Measurements from ENCODE around the gene STMN1.

STMN1 gene

DNA sequence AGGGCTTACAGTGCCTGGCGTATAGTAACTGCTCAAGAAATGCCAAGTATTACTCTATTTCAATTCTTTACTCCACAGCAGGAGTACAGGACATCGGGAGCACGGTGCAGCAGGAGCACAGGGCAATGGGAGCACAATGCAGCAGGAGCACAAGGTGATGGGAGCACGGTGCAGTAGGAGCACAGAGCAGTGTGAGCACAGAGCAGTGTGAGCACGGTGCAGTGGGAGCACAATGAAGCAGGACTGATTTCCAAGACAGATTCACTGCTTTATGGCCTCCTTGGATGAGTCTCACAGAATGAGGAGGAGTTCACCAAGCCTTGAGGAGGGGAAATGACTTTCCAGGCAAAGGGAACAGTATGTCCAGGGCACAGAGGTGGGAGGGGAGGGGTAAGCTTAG is 25.7 kb downstream of the STMN1 start:
- TF ChIP-seq Cebpa-rat (IDR thresholded peaks at IDR 0.05), result no peak
- no peaks in the 10 kb centered on the region for H3K9me3 ChIP-seq
- no peak overlapping the region for H3K27ac ChIP-seq
- H3K27me3 ChIP-seq, result peaks cover 11% of the 10 kb centered on the region; the same call in 1 of the 2 replicates
- H3K4me2 ChIP-seq, result no peak overlapping the region
- no peak overlapping the region for H3K9ac ChIP-seq
- no peaks in the 10 kb centered on the region for H4K20me1 ChIP-seq
- H3K36me3 ChIP-seq, result peaks cover 5% of the 10 kb centered on the region; the same call in 1 of the 2 replicates
- no peaks in the 10 kb centered on the region for H3K4me1 ChIP-seq
- H3K4me3 ChIP-seq, result no peak overlapping the region

DNA sequence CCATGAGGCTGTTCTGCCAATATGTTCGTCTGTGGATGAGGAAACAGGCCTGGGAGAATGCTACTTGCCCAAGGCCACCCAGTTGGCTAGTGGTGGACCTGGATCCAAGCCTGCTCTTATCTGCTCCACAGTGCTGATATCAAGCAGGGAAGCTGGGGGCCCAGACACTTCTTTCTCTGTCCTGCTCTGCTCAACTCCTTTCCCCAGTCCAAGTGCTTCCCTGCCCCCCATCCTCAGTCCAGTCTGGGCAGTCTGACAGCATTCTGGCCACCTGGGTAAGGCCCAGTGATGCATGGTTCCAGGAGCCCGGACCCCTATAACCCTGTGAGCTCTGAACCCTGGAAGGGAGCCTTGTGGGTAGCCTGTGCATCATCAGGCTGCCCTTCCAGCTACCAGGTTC is 26.5 kb downstream of the STMN1 start:
- Histone ChIP-seq H3K4me1 (peaks cover 4% of the 10 kb centered on the region), H4K20me1 (no peaks in the 10 kb centered on the region), H3K36me3 (no peaks in the 10 kb centered on the region), H3K9ac (no peak overlapping the region), H3K9me3 (no peaks in the 10 kb centered on the region), H3K4me2 (no peak overlapping the region), H3K27ac (no peak overlapping the region), H3K27me3 (peaks cover 19% of the 10 kb centered on the region; the same call in 1 of the 2 replicates), H3K4me3 (no peak overlapping the region)
- no peak for TF ChIP-seq Cebpa-rat (IDR thresholded peaks at IDR 0.05)

- Histone ChIP-seq H3K9ac (no peak overlapping the region), H4K20me1 (no peaks in the 10 kb centered on the region), H3K4me3 (no peak overlapping the region), H3K4me2 (no peak overlapping the region), H3K4me1 (peaks cover 14% of the 10 kb centered on the region), H3K36me3 (no peaks in the 10 kb centered on the region), H3K9me3 (no peaks in the 10 kb centered on the region), H3K27ac (no peak overlapping the region), H3K27me3 (peaks cover 21% of the 10 kb centered on the region; the same call in 1 of the 2 replicates)
- TF ChIP-seq Cebpa-rat (IDR thresholded peaks at IDR 0.05), result no peak
These were observed 27.5 kb downstream of the STMN1 start for GRCh38 chr1:25878690-25879089.

DNA sequence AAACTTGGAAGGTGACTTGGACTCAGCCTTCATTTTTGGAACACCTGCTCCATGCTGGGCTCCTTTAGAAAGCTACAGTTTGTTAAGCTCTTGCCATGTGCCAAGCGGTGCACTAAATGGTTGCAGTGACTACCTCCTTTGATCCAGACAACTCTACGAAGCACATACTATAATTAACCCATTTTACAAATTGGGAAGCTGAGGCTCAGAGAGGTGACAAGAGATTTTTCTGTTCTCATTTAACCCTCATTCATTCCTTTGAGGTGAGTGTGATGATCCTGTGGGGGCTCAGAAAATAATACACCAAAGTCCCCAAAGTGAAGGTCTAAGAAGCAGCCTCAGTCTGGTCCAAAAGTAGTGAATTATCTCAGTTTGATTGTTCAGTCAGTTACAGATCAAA is 29.1 kb downstream of the STMN1 start:
- Histone ChIP-seq H4K20me1 (no peaks in the 10 kb centered on the region), H3K4me1 (peaks cover 29% of the 10 kb centered on the region), H3K27ac (no peak overlapping the region), H3K9me3 (no peaks in the 10 kb centered on the region), H3K27me3 (peaks cover 21% of the 10 kb centered on the region; the same call in 1 of the 2 replicates), H3K4me3 (no peak overlapping the region), H3K4me2 (no peak overlapping the region), H3K9ac (no peak overlapping the region), H3K36me3 (no peaks in the 10 kb centered on the region)
- no peak for TF ChIP-seq Cebpa-rat (IDR thresholded peaks at IDR 0.05)

GRCh38 chr1:25876693-25877077 is 29.5 kb downstream of the STMN1 start:
- Histone ChIP-seq H3K4me3 (no peak overlapping the region), H3K27me3 (peaks cover 21% of the 10 kb centered on the region; the same call in 1 of the 2 replicates), H3K9ac (no peak overlapping the region), H3K36me3 (no peaks in the 10 kb centered on the region), H4K20me1 (no peaks in the 10 kb centered on the region), H3K4me2 (no peak overlapping the region), H3K9me3 (no peaks in the 10 kb centered on the region), H3K27ac (no peak overlapping the region), H3K4me1 (peaks cover 34% of the 10 kb centered on the region)
- TF ChIP-seq Cebpa-rat (IDR thresholded peaks at IDR 0.05), result no peak

- Histone ChIP-seq H3K9me3 (no peaks in the 10 kb centered on the region), H3K27me3 (peaks cover 21% of the 10 kb centered on the region; the same call in 1 of the 2 replicates), H3K9ac (peak overlapping the region; percentile 77), H3K27ac (peak overlapping the region; percentile 73), H4K20me1 (no peaks in the 10 kb centered on the region), H3K4me3 (peak overlapping the region; percentile 72), H3K36me3 (no peaks in the 10 kb centered on the region), H3K4me2 (peak overlapping the region; percentile 96), H3K4me1 (peaks cover 40% of the 10 kb centered on the region)
- TF ChIP-seq Cebpa-rat (IDR thresholded peaks at IDR 0.05), result no peak
These were observed 30.1 kb downstream of the STMN1 start for GRCh38 chr1:25875856-25876692.

DNA sequence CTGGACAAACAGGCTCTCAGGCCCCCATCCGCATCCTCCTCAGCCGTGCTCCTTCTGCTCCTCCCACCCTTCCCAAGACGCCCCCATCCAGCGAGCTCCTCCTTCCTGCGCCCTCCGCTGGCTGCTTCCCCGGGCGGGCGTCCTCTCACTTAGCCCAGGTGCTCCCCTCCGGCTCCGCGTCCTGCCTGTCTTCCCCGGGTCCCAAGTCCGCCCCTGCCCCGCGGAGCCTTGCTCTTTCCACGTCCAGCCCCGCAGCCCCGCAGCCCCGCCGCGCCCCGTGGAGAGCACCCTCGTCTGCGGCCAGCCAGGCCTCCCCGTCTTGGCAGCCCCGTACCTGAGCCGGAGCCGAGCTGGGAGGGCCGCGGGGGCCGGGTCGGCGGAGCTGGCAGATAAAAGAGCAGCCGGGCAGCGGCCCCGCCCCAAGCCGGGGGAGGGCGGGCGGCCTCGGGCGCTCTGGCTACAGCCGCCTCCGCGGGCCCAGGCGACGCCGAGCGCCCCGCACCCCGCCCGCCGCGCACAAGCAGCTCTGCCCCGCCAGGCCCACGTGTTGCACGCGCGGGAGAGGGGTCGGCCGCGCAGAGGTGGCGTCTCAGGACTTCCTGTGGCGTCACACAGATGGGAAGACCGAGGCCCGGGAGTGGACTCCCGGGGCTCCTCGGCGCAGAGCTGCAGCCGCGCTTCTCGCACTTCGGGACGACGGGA is 30.9 kb downstream of the STMN1 start, which contains the start of gene PAQR7:
Gene PAQR7, minus strand, starts transcription at position 555 of the 702 bp plus-strand sequence. CDS start 11,869 bp downstream, outside the sequence.
- Histone ChIP-seq H3K9me3 (no peaks in the 10 kb centered on the region), H3K27me3 (peaks cover 21% of the 10 kb centered on the region; the same call in 1 of the 2 replicates), H3K36me3 (no peaks in the 10 kb centered on the region), H3K4me1 (peaks cover 48% of the 10 kb centered on the region), H4K20me1 (no peaks in the 10 kb centered on the region), H3K4me3 (peak within 1 kb of the TSS; percentile 72), H3K27ac (peak within 1 kb of the TSS; percentile 73), H3K9ac (peak within 1 kb of the TSS; percentile 77), H3K4me2 (peak within 1 kb of the TSS; percentile 96)
- no peak for TF ChIP-seq Cebpa-rat (IDR thresholded peaks at IDR 0.05)

DNA sequence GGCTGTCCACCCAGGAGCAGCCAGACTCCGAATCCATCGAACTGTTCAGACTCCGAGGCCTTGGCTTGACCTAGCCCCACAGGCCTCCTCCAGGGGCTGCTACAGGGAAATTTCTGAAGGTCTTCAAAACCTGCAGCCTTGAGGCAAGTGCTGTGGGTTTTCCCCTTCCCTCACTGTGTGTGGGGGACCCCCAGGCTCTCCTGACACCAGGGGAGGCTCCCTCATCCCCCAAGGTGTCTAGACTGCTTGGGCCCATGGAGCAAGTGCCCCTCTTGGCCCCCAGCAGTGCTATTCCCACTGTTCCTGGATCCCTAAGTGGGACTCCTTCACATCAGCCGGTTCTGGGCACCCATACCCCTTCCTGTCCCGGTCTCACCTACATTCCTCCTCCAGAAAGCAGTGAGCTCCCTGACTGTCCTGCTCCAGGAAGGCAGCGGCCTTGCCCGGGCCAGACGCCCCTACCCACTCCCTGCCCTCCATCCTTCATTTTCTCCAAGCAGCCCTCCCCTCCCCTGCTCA is 31.5 kb downstream of the STMN1 start:
- H3K36me3 ChIP-seq, result no peaks in the 10 kb centered on the region
- TF ChIP-seq Cebpa-rat (IDR thresholded peaks at IDR 0.05), result no peak
- H3K4me3 ChIP-seq, result peak overlapping the region; percentile 72
- H3K27me3 ChIP-seq, result peaks cover 21% of the 10 kb centered on the region; the same call in 1 of the 2 replicates
- H3K27ac ChIP-seq, result peak overlapping the region; percentile 73
- peaks cover 54% of the 10 kb centered on the region for H3K4me1 ChIP-seq
- H3K4me2 ChIP-seq, result peak overlapping the region; percentile 96
- H4K20me1 ChIP-seq, result no peaks in the 10 kb centered on the region
- H3K9ac ChIP-seq, result peak overlapping the region; percentile 77
- H3K9me3 ChIP-seq, result no peaks in the 10 kb centered on the region

- peak overlapping the region; percentile 72 for H3K4me3 ChIP-seq
- H3K4me2 ChIP-seq, result peak overlapping the region; percentile 96
- peak overlapping the region; percentile 73; the same call in 1 of the 2 replicates for H3K27ac ChIP-seq
- no peaks in the 10 kb centered on the region for H4K20me1 ChIP-seq
- H3K27me3 ChIP-seq, result peaks cover 21% of the 10 kb centered on the region; the same call in 1 of the 2 replicates
- H3K9me3 ChIP-seq, result no peaks in the 10 kb centered on the region
- H3K4me1 ChIP-seq, result peaks cover 55% of the 10 kb centered on the region
- peak overlapping the region; percentile 77 for H3K9ac ChIP-seq
- no peak for TF ChIP-seq Cebpa-rat (IDR thresholded peaks at IDR 0.05)
- no peaks in the 10 kb centered on the region for H3K36me3 ChIP-seq
These were observed 32.0 kb downstream of the STMN1 start for GRCh38 chr1:25874209-25874608.
